B cell (primary cell): ENCODE data around the gene TRPV6. TPM values are rescaled to one million over a fixed set of nuclear protein-coding genes. Genes with fewer than 3 reads are reported as not detected.

Experiments used
- ATAC-seq: fragments of 200-7000 bp; cut with Tn5 transposase; one replicate; pipeline ENCODE4 v1.10.0; 2021; ENCODE audit warnings: low read depth, mild to moderate bottlenecking, moderate number of reproducible peaks, moderate library complexity
- CTCF ChIA-PET: fragments of 350-600 bp; sonication (Branson Sonifier 250); formaldehyde crosslinking; loops from one replicate; lab custom pipeline; 2021; ENCODE audit warnings: antibody characterized with exemption, inconsistent platforms; lab: Charles Lee
- POLR2A ChIA-PET: fragments of 350-600 bp; sonication (Branson Sonifier 250); formaldehyde crosslinking; loops from one replicate; lab custom pipeline; 2021; ENCODE audit warnings: antibody characterized with exemption; lab: Charles Lee
- DNase-seq: peaks from one replicate; pipeline ENCODE4 v3.0.0; 2013
- H2AFZ ChIP-seq: 2 replicates; pipeline ENCODE4 v1.6.1; 2012; ENCODE audit warnings: mild to moderate bottlenecking, low read depth, low read length; ENCODE audit not compliant: insufficient read depth, poor library complexity, severe bottlenecking
- H3K27ac ChIP-seq, 2 donors: 1 replicate in 1 of 2; 2 replicates in 1 of 2; pipeline ENCODE4 v1.5.1; 2012 to 2013; ENCODE audit warnings: low read length in 2 of 2, mild to moderate bottlenecking in 2 of 2, moderate library complexity in 1 of 2
- H3K27me3 ChIP-seq, 4 experiments: fragments of 200-600 bp in 1 of 4; sonication (generic) in 1 of 4; replicated peaks in 1 of 4; 1 replicate in 2 of 4; 2 replicates in 2 of 4; pipeline versions ENCODE4 v1.6.1 to v1.7.0; 2013 to 2016; ENCODE audit warnings: low read length in 3 of 4, mild to moderate bottlenecking in 2 of 4, mixed read lengths in 1 of 4, moderate library complexity in 1 of 4; ENCODE audit not compliant: insufficient read depth in 4 of 4, control insufficient read depth in 3 of 4; ENCODE audit errors: control extremely low read depth in 1 of 4
- H3K36me3 ChIP-seq, 2 experiments: replicated peaks in 1 of 2; 1 replicate in 1 of 2; 2 replicates in 1 of 2; pipeline versions ENCODE4 v1.6.1 to v1.7.1; 2013; ENCODE audit warnings: low read length in 1 of 2; ENCODE audit not compliant: insufficient read depth in 2 of 2, control insufficient read depth in 1 of 2; ENCODE audit errors: control extremely low read depth in 1 of 2, extremely low read depth in 1 of 2
- H3K4me1 ChIP-seq, 2 donors: fragments of 200-600 bp in 1 of 2; sonication (generic) in 1 of 2; 1 replicate in 1 of 2; 2 replicates in 1 of 2; pipeline versions ENCODE4 v1.5.1 to v1.6.1; 2013 to 2017; ENCODE audit warnings: low read length in 2 of 2; ENCODE audit not compliant: control insufficient read depth in 2 of 2, insufficient read depth in 2 of 2
- H3K4me2 ChIP-seq: replicated peaks from 2 replicates; pipeline ENCODE3; 2012; ENCODE audit warnings: mild to moderate bottlenecking, low read depth, low read length; ENCODE audit not compliant: poor library complexity, severe bottlenecking
- H3K4me3 ChIP-seq, 5 experiments: fragments of 200-600 bp in 1 of 5; sonication (generic) in 1 of 5; 1 replicate in 3 of 5; 2 replicates in 2 of 5; pipeline versions ENCODE4 v1.5.1 to v1.7.0; 2011 to 2016; ENCODE audit warnings: low read length in 4 of 5, mild to moderate bottlenecking in 4 of 5, low read depth in 2 of 5, control low read depth in 1 of 5, moderate library complexity in 1 of 5; ENCODE audit not compliant: insufficient read depth in 1 of 5; ENCODE audit errors: control extremely low read depth in 1 of 5, extremely low read depth in 1 of 5
- H3K79me2 ChIP-seq: fragments of 200-600 bp; sonication (generic); one replicate; pipeline ENCODE4 v1.6.0; 2016; ENCODE audit warnings: low read length; ENCODE audit not compliant: control insufficient read depth, insufficient read depth
- H3K9ac ChIP-seq: fragments of 200-600 bp; sonication (generic); 2 replicates; pipeline ENCODE4 v1.6.1; 2017; ENCODE audit warnings: mild to moderate bottlenecking, low read length, moderate library complexity
- H3K9me3 ChIP-seq, 3 donors: one replicate each; pipeline versions ENCODE4 v1.6.1 to v1.7.1; 2013; ENCODE audit warnings: low read length in 2 of 3; ENCODE audit not compliant: control insufficient read depth in 2 of 3, insufficient read depth in 1 of 3; ENCODE audit errors: control extremely low read depth in 1 of 3
- H4K20me1 ChIP-seq: 2 replicates; pipeline ENCODE4 v1.6.0; 2012; ENCODE audit warnings: mild to moderate bottlenecking, low read length; ENCODE audit not compliant: insufficient read depth, control insufficient read depth, poor library complexity, severe bottlenecking
- H3K27ac Mint-ChIP-seq: one replicate; pipeline ENCODE4 v1.8.0; 2021; ENCODE audit warnings: mixed read lengths
- H3K27me3 Mint-ChIP-seq: one replicate; pipeline ENCODE4 v1.8.0; 2021; ENCODE audit warnings: mixed read lengths
- H3K4me1 Mint-ChIP-seq: one replicate; pipeline ENCODE4 v1.8.0; 2021; ENCODE audit warnings: mixed read lengths
- H3K4me3 Mint-ChIP-seq: one replicate; pipeline ENCODE4 v1.8.0; 2021; ENCODE audit warnings: mixed read lengths
- H3K9me3 Mint-ChIP-seq: one replicate; pipeline ENCODE4 v1.8.0; 2022; ENCODE audit warnings: mixed read lengths; ENCODE audit not compliant: insufficient read depth
- CTCF ChIP-seq: fragments of 200-600 bp; IDR thresholded peaks from one replicate; pipeline ENCODE4 v1.8.0; 2022; ENCODE audit warnings: antibody characterized with exemption, mild to moderate bottlenecking
- EZH2 ChIP-seq: IDR thresholded peaks from 2 replicates; pipeline ENCODE4 v1.6.1; 2012; ENCODE audit warnings: borderline replicate concordance, low read depth, mild to moderate bottlenecking, moderate library complexity, low read length; ENCODE audit not compliant: insufficient read depth, poor library complexity, severe bottlenecking
- WGBS: methylation state at CpG from one replicate; pipeline ENCODE4 v1.1.5; 2013; ENCODE audit warnings: missing lambda C conversion rate; ENCODE audit not compliant: insufficient coverage; 5-methylcytosine and 5-hydroxymethylcytosine counted together
- intact Hi-C: fragments of 100-400 bp; cut with micrococcal nuclease; formaldehyde crosslinking; loops from one replicate; pipeline ENCODE4 v1.10.0; 2022
- polyA plus RNA-seq: library from polyadenylated mRNA; depleted of rRNA; stranded (reverse); fragments of >200 nt; gene quantifications from 2 replicates; pipeline ENCODE4 v1.2.3, GENCODE V29; 2012
- total RNA-seq, 2 donors: library from RNA; stranded (reverse); fragments of 120-200 nt in 1 of 2; gene quantifications; 1 replicate in 1 of 2; 2 replicates in 1 of 2; pipeline versions ENCODE4 v1.2.3 to v1.2.4, GENCODE V29; 2013 to 2022

The TRPV6 gene
- total and polyA plus RNA-seq, 2 donors (not counting 1 experiment from before 2014, with no cell fraction given) = not detected

DNA sequence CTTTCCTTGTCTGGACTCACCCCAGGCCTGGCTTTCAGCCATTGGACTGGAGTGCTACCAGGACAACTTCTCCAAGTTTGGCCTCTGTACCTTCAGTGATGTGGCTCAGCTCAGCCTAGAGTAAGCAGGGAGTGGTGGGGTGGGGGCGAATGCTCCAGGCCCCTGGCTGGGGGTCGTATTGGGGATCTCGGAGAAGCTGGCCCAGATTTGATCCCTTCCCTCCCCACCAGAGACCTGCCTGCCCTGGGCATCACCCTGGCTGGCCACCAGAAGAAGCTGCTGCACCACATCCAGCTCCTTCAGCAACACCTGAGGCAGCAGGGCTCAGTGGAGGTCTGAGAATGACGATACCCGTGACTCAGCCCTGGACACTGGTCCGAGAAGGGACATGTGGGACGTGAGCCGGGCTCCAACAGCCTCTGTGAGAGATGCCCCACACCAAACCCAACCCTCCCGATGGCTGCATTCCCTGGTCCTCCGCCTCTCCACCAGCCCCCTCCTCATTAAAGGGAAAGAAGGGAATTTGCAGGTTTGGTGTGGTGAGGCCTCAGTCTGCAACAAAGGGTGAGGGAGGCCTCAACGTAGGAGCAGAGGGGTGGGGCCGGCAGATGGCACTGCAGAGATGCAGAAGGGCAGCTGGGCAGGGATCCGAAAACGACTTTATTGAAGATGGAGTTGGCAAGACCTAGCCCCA is 14.8 kb downstream of the TRPV6 start:
- Histone ChIP-seq H3K36me3 (peaks cover 2 to 36% of the 10 kb centered on the region in 2 experiments), H2AFZ (no peak overlapping the region), H4K20me1 (no peaks in the 10 kb centered on the region), H3K9ac (no peak overlapping the region), H3K27ac (no peak overlapping the region), H3K79me2 (no peaks in the 10 kb centered on the region), H3K4me2 (no peak overlapping the region), H3K4me3 (no peak overlapping the region), H3K27me3 (no peaks in the 10 kb centered on the region), H3K9me3 (peaks cover 0 to 12% (median 0%) of the 10 kb centered on the region in 3 donors), H3K4me1 (no peaks in the 10 kb centered on the region)
- ChIA-PET POLR2A (no interaction called here), CTCF (interaction anchor here (0.8 to 1.3 kb wide), 3 partner anchors 156 to 345 kb away, joined by 3 to 6 read pairs (median 3); no protein-coding TSS in a partner anchor)
- TF ChIP-seq EZH2 (no peak), CTCF (no peak)
- Mint-ChIP-seq H3K9me3 (no peaks in the 10 kb centered on the region), H3K27ac (no peak overlapping the region), H3K4me1 (peaks cover 3% of the 10 kb centered on the region), H3K27me3 (peaks cover 1% of the 10 kb centered on the region), H3K4me3 (no peak overlapping the region)
- 94% methylated on average over 8 of the region's 14 CpGs for WGBS
- no peak for ATAC-seq
- no peak for DNase-seq
- intact Hi-C loops = no loop called here

GRCh38 chr7:142870147-142870559 is 15.4 kb downstream of the TRPV6 start:
- Histone ChIP-seq H4K20me1 (no peaks in the 10 kb centered on the region), H2AFZ (no peak overlapping the region), H3K4me3 (no peak overlapping the region), H3K79me2 (no peaks in the 10 kb centered on the region), H3K27me3 (no peaks in the 10 kb centered on the region), H3K36me3 (peaks cover 2 to 36% of the 10 kb centered on the region in 2 experiments), H3K27ac (no peak overlapping the region), H3K9me3 (peaks cover 0 to 8% (median 0%) of the 10 kb centered on the region in 3 donors), H3K4me2 (no peak overlapping the region), H3K9ac (no peak overlapping the region), H3K4me1 (no peaks in the 10 kb centered on the region)
- no peak overlapping the region for H3K27ac Mint-ChIP-seq
- 87% methylated on average over 7 of the region's 8 CpGs for WGBS
- intact Hi-C loops = no loop called here
- POLR2A ChIA-PET = no interaction called here
- no peaks in the 10 kb centered on the region for H3K27me3 Mint-ChIP-seq
- H3K9me3 Mint-ChIP-seq = no peaks in the 10 kb centered on the region
- TF ChIP-seq EZH2 (no peak), CTCF (no peak)
- no peak for ATAC-seq
- DNase-seq = no peak
- no peak overlapping the region for H3K4me3 Mint-ChIP-seq
- CTCF ChIA-PET = interaction anchor here (0.7 to 1.2 kb wide), 3 partner anchors 86 to 345 kb away, joined by 3 to 4 read pairs (median 3); no protein-coding TSS in a partner anchor
- H3K4me1 Mint-ChIP-seq = peaks cover 3% of the 10 kb centered on the region
